Measurements from ENCODE around the gene MAN1A1. TPM values are rescaled to one million over a fixed set of nuclear protein-coding genes. Genes with fewer than 3 reads are reported as not detected.

Gene MAN1A1
- total RNA-seq, 4 donors from 2014 or later = 19.0 to 34.8 (median 21.1) TPM

DNA sequence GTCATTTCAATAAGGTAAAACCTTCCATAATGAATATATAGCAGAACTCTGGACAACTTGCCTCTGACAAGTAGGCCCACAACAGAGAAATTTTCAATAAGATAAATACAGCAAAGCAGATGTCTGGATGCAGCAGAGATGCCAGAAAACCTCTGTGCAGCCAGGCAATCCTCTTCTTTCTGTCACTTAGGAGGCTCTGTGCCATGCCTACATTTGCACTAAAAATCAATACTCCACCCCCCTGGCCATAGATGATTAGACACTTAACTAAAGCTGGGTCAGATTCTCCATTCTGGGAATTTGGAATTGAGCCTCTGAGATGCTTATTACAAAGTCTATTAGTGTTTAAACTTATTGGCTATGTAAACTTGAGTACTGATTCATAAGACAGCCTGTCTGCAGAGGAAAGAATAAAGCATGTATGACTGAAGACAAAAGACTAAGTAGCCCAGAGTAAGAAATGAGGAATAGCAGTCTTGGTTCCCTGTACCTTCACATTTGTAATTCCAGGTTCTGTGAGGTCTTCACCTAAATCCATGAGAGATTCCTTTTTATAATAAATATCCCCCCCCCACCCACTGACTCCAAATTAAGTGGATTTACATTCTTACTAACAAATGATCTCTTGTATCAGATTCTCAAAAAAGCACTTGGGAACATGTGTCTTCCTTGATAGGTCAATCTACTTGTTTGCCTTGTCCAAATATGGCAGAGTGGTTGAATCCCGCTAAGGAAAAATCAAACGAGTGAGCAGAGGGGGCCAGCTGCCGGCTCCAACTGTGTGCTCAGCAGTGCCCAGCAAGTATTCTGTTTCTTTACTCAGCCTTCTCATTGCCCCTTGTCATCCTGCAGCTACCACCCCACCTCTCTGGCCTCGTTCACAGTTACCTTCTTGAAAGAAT lies 20.4 kb downstream of the MAN1A1 start:
- no peak for TF ChIP-seq POLR2A (IDR thresholded peaks at IDR 0.05)
- TF ChIP-seq, protein P1, sequence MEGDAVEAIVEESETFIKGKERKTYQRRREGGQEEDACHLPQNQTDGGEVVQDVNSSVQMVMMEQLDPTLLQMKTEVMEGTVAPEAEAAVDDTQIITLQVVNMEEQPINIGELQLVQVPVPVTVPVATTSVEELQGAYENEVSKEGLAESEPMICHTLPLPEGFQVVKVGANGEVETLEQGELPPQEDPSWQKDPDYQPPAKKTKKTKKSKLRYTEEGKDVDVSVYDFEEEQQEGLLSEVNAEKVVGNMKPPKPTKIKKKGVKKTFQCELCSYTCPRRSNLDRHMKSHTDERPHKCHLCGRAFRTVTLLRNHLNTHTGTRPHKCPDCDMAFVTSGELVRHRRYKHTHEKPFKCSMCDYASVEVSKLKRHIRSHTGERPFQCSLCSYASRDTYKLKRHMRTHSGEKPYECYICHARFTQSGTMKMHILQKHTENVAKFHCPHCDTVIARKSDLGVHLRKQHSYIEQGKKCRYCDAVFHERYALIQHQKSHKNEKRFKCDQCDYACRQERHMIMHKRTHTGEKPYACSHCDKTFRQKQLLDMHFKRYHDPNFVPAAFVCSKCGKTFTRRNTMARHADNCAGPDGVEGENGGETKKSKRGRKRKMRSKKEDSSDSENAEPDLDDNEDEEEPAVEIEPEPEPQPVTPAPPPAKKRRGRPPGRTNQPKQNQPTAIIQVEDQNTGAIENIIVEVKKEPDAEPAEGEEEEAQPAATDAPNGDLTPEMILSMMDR (IDR thresholded peaks at IDR 0.05 in 4 of 5, conservative IDR thresholded peaks at IDR 0.05 in 1 of 5) = no peak
- Histone ChIP-seq H3K36me3 (no peaks in the 10 kb centered on the region), H3K27ac (no peak overlapping the region), H3K4me3 (no peak overlapping the region), H3K4me1 (peaks cover 0 to 5% of the 10 kb centered on the region in 2 donors), H3K27me3 (no peaks in the 10 kb centered on the region), H3K9me3 (no peaks in the 10 kb centered on the region)
- in situ Hi-C loops (cut with MboI; ENCODE audit: low sequenced_read_pairs in 4 of 4) (no loop called here), intact Hi-C loops (cut with DNase I; ENCODE audit: low total_unique reads) (no loop called here)
- DNase-seq (no peak), ATAC-seq (no peak)

DNA sequence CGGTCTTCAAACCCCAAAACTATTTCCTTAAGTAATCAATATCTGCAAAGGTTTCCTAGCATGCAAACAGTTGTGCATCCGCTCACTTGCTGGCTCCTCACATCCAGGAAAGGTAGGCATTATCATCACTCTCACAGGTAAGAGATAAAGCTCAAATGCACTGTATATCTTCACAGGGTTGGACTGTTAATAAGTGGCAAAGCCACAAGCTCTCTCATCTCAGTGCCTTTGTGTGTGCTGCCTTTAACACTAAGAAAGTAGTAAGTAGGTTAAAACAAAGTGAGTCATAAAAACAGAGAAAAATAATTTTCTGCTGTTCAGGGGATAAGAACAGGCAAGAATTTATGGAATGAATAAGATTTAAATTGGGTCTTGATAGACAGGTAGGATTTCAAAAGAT lies 21.3 kb downstream of the MAN1A1 start:
- Histone ChIP-seq H3K4me3 (no peak overlapping the region), H3K27ac (no peak overlapping the region), H3K36me3 (no peaks in the 10 kb centered on the region), H3K27me3 (no peaks in the 10 kb centered on the region), H3K9me3 (no peaks in the 10 kb centered on the region), H3K4me1 (peaks cover 0 to 3% of the 10 kb centered on the region in 2 donors)
- no peak for ATAC-seq
- DNase-seq = no peak
- TF ChIP-seq POLR2A (IDR thresholded peaks at IDR 0.05) = no peak
- TF ChIP-seq, protein P1 (IDR thresholded peaks at IDR 0.05 in 4 of 5, conservative IDR thresholded peaks at IDR 0.05 in 1 of 5) = no peak
- intact Hi-C loops (cut with DNase I; ENCODE audit: low total_unique reads) = no loop called here
- in situ Hi-C loops (cut with MboI; ENCODE audit: low sequenced_read_pairs in 4 of 4) = no loop called here

DNA sequence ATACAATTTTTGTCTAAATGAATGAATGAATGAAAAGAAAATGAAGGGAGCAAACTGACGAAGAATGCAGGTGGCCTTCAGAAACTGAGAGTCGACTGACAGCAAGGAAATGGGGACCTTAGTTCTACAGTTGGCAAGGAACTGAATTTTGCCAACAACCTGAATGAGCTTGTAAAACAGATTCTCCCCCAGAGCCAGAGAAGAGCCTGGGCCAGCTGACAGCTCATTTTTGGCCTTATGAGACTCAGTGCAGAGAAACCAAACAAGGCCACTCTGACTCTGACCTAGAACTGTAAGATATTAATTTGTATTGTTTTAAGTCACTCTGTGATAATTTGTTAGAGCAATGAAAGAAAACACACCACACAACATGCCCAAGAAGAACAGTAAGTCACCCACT lies 21.8 kb downstream of the MAN1A1 start:
- no peak for TF ChIP-seq POLR2A (IDR thresholded peaks at IDR 0.05)
- TF ChIP-seq, protein P1 (IDR thresholded peaks at IDR 0.05 in 4 of 5, conservative IDR thresholded peaks at IDR 0.05 in 1 of 5) = no peak
- Histone ChIP-seq H3K36me3 (no peaks in the 10 kb centered on the region), H3K9me3 (no peaks in the 10 kb centered on the region), H3K4me1 (peaks cover 0 to 3% of the 10 kb centered on the region in 2 donors), H3K27me3 (no peaks in the 10 kb centered on the region), H3K27ac (no peak overlapping the region), H3K4me3 (no peak overlapping the region)
- no peak for ATAC-seq
- no peak for DNase-seq
- in situ Hi-C loops (cut with MboI; ENCODE audit: low sequenced_read_pairs in 4 of 4) = no loop called here
- intact Hi-C loops (cut with DNase I; ENCODE audit: low total_unique reads) = no loop called here

DNA sequence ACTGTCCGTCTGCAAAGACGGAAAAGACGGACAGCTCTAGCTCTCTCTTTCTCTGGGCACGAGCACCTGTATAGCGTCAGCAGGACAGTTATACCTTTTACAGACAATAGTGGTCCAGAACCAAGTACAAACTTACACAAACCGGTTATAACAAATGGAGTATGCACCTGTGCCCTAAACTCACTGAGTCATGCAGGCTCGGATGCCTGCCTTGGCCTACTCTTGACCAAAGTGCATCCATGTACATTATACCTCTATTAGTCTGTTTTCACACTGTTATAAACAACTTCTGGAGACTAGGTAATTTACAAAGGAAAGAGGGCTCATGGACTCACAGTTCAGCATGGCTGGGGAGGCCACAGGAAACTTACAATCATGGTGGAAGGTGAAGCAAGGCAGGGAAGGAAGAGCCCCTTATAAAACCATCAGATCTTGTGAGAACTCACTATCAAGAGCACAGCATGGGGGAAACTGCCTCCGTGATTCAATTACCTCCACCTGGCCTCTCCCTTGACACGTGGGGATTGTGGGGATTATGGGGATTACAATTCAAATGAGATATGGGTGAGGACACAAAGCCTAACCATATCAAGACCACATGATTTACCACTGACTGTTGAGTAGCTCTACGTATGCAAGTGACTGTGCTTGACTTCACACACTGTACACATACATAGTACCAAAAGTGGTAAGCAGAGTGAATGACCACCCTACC lies 23.1 kb downstream of the MAN1A1 start:
- DNase-seq (no peak), ATAC-seq (no peak)
- intact Hi-C loops (cut with DNase I; ENCODE audit: low total_unique reads) = no loop called here
- Histone ChIP-seq H3K4me1 (no peaks in the 10 kb centered on the region), H3K36me3 (no peaks in the 10 kb centered on the region), H3K27ac (no peak overlapping the region), H3K9me3 (no peaks in the 10 kb centered on the region), H3K4me3 (no peak overlapping the region), H3K27me3 (no peaks in the 10 kb centered on the region)
- TF ChIP-seq, protein P1 (IDR thresholded peaks at IDR 0.05 in 4 of 5, conservative IDR thresholded peaks at IDR 0.05 in 1 of 5) = no peak
- no peak for TF ChIP-seq POLR2A (IDR thresholded peaks at IDR 0.05)
- in situ Hi-C loops (cut with MboI; ENCODE audit: low sequenced_read_pairs in 4 of 4) = no loop called here

All from gastrocnemius medialis (tissue), 4 donors.